Right lobe of liver (tissue), 4 donors: Measurements from ENCODE around the gene DFFA.

Experiments
- POLR2A ChIP-seq: fragments of 450-650 bp; IDR thresholded peaks from one replicate; pipeline ENCODE4 v1.6.1; 2017; ENCODE audit warnings: antibody characterized with exemption, mild to moderate bottlenecking
- TF ChIP-seq, protein P1 (sequence below), 4 donors: fragments of 200-600 bp in 3 of 4; fragments of 450-650 bp in 1 of 4; IDR thresholded peaks; one replicate each; pipeline versions ENCODE4 v1.5.1 to v1.8.0; 2016 to 2022; ENCODE audit warnings: antibody characterized with exemption in 4 of 4, mild to moderate bottlenecking in 2 of 4
- donor health status: DM: no; HTN: no; CAD: no.
- donor health status: DM: no; HTN: no; CAD: no.
- donor health status: DM: no; HTN: yes; CAD: no.

DNA sequence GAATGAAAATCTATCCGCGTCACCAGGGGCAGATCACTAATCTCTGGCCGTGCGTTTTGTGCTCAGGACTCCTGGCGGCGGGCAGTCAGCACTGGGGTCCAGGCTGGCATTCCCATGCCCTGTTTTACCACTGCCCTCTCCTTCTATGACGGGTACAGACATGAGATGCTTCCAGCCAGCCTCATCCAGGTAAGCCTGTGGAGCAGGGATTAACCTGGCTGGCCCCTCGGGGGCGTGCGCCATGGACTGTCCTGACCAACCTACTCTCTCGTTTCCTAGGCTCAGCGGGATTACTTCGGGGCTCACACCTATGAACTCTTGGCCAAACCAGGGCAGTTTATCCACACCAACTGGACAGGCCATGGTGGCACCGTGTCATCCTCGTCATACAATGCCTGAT is 53.0 kb downstream of the DFFA start:
- TF ChIP-seq POLR2A, result no peak
- TF ChIP-seq, protein P1, sequence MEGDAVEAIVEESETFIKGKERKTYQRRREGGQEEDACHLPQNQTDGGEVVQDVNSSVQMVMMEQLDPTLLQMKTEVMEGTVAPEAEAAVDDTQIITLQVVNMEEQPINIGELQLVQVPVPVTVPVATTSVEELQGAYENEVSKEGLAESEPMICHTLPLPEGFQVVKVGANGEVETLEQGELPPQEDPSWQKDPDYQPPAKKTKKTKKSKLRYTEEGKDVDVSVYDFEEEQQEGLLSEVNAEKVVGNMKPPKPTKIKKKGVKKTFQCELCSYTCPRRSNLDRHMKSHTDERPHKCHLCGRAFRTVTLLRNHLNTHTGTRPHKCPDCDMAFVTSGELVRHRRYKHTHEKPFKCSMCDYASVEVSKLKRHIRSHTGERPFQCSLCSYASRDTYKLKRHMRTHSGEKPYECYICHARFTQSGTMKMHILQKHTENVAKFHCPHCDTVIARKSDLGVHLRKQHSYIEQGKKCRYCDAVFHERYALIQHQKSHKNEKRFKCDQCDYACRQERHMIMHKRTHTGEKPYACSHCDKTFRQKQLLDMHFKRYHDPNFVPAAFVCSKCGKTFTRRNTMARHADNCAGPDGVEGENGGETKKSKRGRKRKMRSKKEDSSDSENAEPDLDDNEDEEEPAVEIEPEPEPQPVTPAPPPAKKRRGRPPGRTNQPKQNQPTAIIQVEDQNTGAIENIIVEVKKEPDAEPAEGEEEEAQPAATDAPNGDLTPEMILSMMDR (IDR thresholded peaks at IDR 0.05), result no peak
